ENCODE data around the gene NPDC1. TPM values are rescaled to one million over a fixed set of nuclear protein-coding genes. Genes with fewer than 3 reads are reported as not detected.
"Not testable (repeated sequence)": the region's sequence is repeated elsewhere in the genome, so short reads cannot be mapped to it uniquely, and the experiment has no call there.

The NPDC1 gene
- polyA plus RNA-seq, 1 experiment, result 31.9 TPM

- H3K4me3 ChIP-seq (ENCODE audit: low read depth, low read length), result no peak overlapping the region
- H3K27me3 ChIP-seq (ENCODE audit: control insufficient read depth, insufficient read depth, low read length), result no peaks in the 10 kb centered on the region
- H3K36me3 ChIP-seq (ENCODE audit: control insufficient read depth, insufficient read depth, low read length), result no peaks in the 10 kb centered on the region
- no peak for DNase-seq (ENCODE audit: low read depth)
- ChIA-PET CTCF (interaction anchor here (0.6 to 9.4 kb wide), 28 partner anchors 10 to 335 kb away, joined by 3 to 153 read pairs (median 4); partner anchors contain the start of genes ABCA2, ENTPD2, FUT7 and MAN1B1), POLR2A (no interaction called here)
- TF ChIP-seq CTCF (IDR thresholded peaks at IDR 0.05; ENCODE audit: insufficient read depth, low read depth, low read length), result no peak
Measured at GRCh38 chr9:137063311-137064026, 17.5 kb upstream of the NPDC1 start.

DNA sequence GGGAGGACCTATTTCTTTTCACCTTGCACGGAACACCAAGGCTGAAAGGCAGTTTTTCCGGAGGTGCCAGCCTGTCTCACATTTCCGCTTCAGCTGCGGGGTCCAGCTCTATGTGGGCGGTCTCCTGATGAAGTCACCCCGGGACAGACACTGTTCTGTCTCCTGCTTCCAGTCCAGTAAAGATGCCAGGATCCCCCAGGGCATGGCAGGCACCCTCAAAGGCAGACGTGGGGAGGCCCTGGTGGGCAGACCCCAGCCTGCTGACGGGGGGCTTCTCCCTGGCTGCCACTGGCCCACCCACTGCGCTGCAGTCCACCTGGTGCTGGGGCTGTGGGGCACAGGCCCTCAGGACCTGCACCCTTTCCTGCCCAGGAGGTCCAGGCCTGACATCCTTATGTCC, 16.8 kb upstream of the NPDC1 start:
- H3K4me3 ChIP-seq (ENCODE audit: low read depth, low read length); H3K36me3 ChIP-seq (ENCODE audit: control insufficient read depth, insufficient read depth, low read length); POLR2A ChIA-PET; H3K27me3 ChIP-seq (ENCODE audit: control insufficient read depth, insufficient read depth, low read length); DNase-seq (ENCODE audit: low read depth): not testable (repeated sequence)
- CTCF ChIA-PET, result interaction anchor here (0.8 to 9.4 kb wide), 4 partner anchors 15 to 33 kb away, joined by 4 to 153 read pairs (median 14); partner anchors contain the start of genes ABCA2 and NPDC1

- TF ChIP-seq CTCF (IDR thresholded peaks at IDR 0.05; ENCODE audit: insufficient read depth, low read depth, low read length), result no peak
- Histone ChIP-seq H3K36me3 (ENCODE audit: control insufficient read depth, insufficient read depth, low read length) (no peaks in the 10 kb centered on the region), H3K27me3 (ENCODE audit: control insufficient read depth, insufficient read depth, low read length) (no peaks in the 10 kb centered on the region), H3K4me3 (ENCODE audit: low read depth, low read length) (no peak overlapping the region)
- DNase-seq (ENCODE audit: low read depth), result no peak
- POLR2A ChIA-PET, result no interaction called here
- CTCF ChIA-PET, result interaction anchor here (0.8 to 9.4 kb wide), 3 partner anchors 14 to 33 kb away, joined by 4 to 153 read pairs (median 20); partner anchors contain the start of genes ABCA2 and NPDC1
Measured at GRCh38 chr9:137062384-137062783, 16.4 kb upstream of the NPDC1 start.

DNA sequence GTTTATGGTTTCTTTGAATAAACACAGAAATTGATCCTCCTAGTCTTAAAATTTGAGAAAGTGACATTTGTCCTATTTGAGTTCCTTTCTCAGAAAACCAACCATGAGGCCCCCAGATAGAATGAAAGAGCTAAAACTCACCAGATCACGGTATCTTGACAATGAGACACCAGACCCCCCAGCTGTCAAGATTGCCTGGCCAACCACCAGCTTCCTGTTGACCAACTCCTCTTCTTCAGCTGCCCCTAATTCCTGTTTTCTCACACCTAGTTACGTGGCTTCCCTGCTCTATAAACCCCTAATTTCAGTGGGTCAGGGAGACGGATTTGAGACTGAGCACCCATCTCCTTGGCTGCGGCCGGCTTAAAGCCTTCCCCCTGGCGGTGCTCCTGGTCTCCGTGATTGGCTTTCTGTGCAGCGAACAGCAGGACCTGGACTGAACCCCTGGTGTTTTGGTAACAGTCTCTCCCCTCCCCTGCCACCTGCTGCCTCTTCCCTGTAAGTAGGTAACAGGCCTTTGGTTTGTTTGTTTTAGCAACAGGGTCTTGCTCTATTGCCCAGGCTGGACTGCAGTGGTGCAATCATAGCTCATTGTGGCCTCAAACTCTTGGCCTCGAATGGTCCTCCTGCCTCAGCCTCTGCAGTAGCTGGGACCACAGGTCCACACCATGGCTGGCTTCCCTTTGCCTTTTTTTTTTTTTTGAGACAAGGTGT, 12.7 kb upstream of the NPDC1 start:
- ChIA-PET POLR2A (no interaction called here), CTCF (interaction anchor here (0.8 to 2.3 kb wide), 4 partner anchors 8 to 29 kb away, joined by 3 to 11 read pairs (median 6); partner anchors contain the start of gene NPDC1)
- Histone ChIP-seq H3K36me3 (ENCODE audit: control insufficient read depth, insufficient read depth, low read length) (no peaks in the 10 kb centered on the region), H3K4me3 (ENCODE audit: low read depth, low read length) (no peak overlapping the region), H3K27me3 (ENCODE audit: control insufficient read depth, insufficient read depth, low read length) (peaks cover 5% of the 10 kb centered on the region)
- no peak for DNase-seq (ENCODE audit: low read depth)
- TF ChIP-seq CTCF (IDR thresholded peaks at IDR 0.05; ENCODE audit: insufficient read depth, low read depth, low read length), result no peak

- no peak for TF ChIP-seq CTCF (IDR thresholded peaks at IDR 0.05; ENCODE audit: insufficient read depth, low read depth, low read length)
- ChIA-PET POLR2A (no interaction called here), CTCF (interaction anchor here (1.8 to 3.2 kb wide), 3 partner anchors 10 to 11 kb away, joined by 8 to 26 read pairs (median 11); partner anchors contain the start of gene NPDC1)
- H3K4me3 ChIP-seq (ENCODE audit: low read depth, low read length), result no peak overlapping the region
- no peaks in the 10 kb centered on the region for H3K36me3 ChIP-seq (ENCODE audit: control insufficient read depth, insufficient read depth, low read length)
- no peak for DNase-seq (ENCODE audit: low read depth)
- peaks cover 10% of the 10 kb centered on the region for H3K27me3 ChIP-seq (ENCODE audit: control insufficient read depth, insufficient read depth, low read length)
Measured at GRCh38 chr9:137057545-137057944, 11.6 kb upstream of the NPDC1 start.
